Mononuclear cell (primary cell): ENCODE results near the gene INAFM2. TPM values are rescaled to one million over a fixed set of nuclear protein-coding genes. Genes with fewer than 3 reads are reported as not detected.

Experiments used
- H3K27me3 ChIP-seq: 2 replicates; pipeline ENCODE4 v1.6.0; 2011; ENCODE audit warnings: low read length, control low read depth; ENCODE audit not compliant: insufficient read depth
- H3K4me1 ChIP-seq: 2 replicates; pipeline ENCODE4 v1.5.1; 2011; ENCODE audit warnings: mild to moderate bottlenecking, low read length, control low read depth; ENCODE audit not compliant: insufficient read depth
- H3K4me3 ChIP-seq: 2 replicates; pipeline ENCODE4 v1.5.1; 2011; ENCODE audit warnings: mild to moderate bottlenecking, low read length, moderate library complexity
- H3K9me3 ChIP-seq: 2 replicates; pipeline ENCODE4 v1.5.1; 2011; ENCODE audit warnings: low read depth, mild to moderate bottlenecking, control low read depth, low read length
- total RNA-seq: library from RNA; depleted of rRNA; stranded (reverse); fragments of >200 nt; gene quantifications from one replicate; pipeline ENCODE4 v1.2.3, GENCODE V29; 2012

INAFM2 gene
- total RNA-seq, 1 donor: 28.1 TPM

GRCh38 chr15:40337597-40337996, 14.1 kb downstream of the INAFM2 start:
- Histone ChIP-seq H3K27me3 (no peaks in the 10 kb centered on the region), H3K4me3 (no peak overlapping the region), H3K4me1 (peaks cover 74% of the 10 kb centered on the region), H3K9me3 (no peaks in the 10 kb centered on the region)

- peaks cover 74% of the 10 kb centered on the region for H3K4me1 ChIP-seq
These were observed 14.7 kb downstream of the INAFM2 start for GRCh38 chr15:40338041-40338657.

GRCh38 chr15:40338921-40339620, 15.6 kb downstream of the INAFM2 start:
- Histone ChIP-seq H3K4me1 (peaks cover 74% of the 10 kb centered on the region), H3K4me3 (no peak overlapping the region), H3K9me3 (no peaks in the 10 kb centered on the region), H3K27me3 (no peaks in the 10 kb centered on the region)

More at GRCh38 chr15:40338041-40338657, 14.7 kb downstream of the INAFM2 start:
- H3K27me3 ChIP-seq: no peaks in the 10 kb centered on the region
- no peak overlapping the region for H3K4me3 ChIP-seq
- H3K9me3 ChIP-seq: no peaks in the 10 kb centered on the region

- Histone ChIP-seq H3K27me3 (no peaks in the 10 kb centered on the region), H3K9me3 (no peaks in the 10 kb centered on the region), H3K4me3 (no peak overlapping the region), H3K4me1 (peaks cover 72% of the 10 kb centered on the region)
These were observed 16.1 kb downstream of the INAFM2 start for GRCh38 chr15:40339621-40339945.

- no peaks in the 10 kb centered on the region for H3K27me3 ChIP-seq
- no peaks in the 10 kb centered on the region for H3K9me3 ChIP-seq
- H3K4me1 ChIP-seq: peaks cover 66% of the 10 kb centered on the region
- no peak overlapping the region for H3K4me3 ChIP-seq
These were observed 16.7 kb downstream of the INAFM2 start for GRCh38 chr15:40340038-40340739.

- Histone ChIP-seq H3K4me1 (peaks cover 61% of the 10 kb centered on the region), H3K9me3 (no peaks in the 10 kb centered on the region), H3K27me3 (no peaks in the 10 kb centered on the region), H3K4me3 (no peak within 1 kb of the TSS)
These were observed 17.4 kb downstream of the INAFM2 start, which contains the start of gene CCDC9B for GRCh38 chr15:40340740-40341400. CCDC9B (minus strand) TSS chr15:40340939; CDS start chr15:40340819, 120 bp downstream.

GRCh38 chr15:40342416-40343320, 19.2 kb downstream of the INAFM2 start:
- H3K4me3 ChIP-seq: no peak overlapping the region
- no peaks in the 10 kb centered on the region for H3K9me3 ChIP-seq
- no peaks in the 10 kb centered on the region for H3K27me3 ChIP-seq
- peaks cover 44% of the 10 kb centered on the region for H3K4me1 ChIP-seq

- Histone ChIP-seq H3K4me3 (no peak overlapping the region), H3K27me3 (no peaks in the 10 kb centered on the region), H3K4me1 (peaks cover 36% of the 10 kb centered on the region), H3K9me3 (no peaks in the 10 kb centered on the region)
These were observed 20.0 kb downstream of the INAFM2 start for GRCh38 chr15:40343512-40343911.

GRCh38 chr15:40344217-40344616, 20.7 kb downstream of the INAFM2 start:
- Histone ChIP-seq H3K27me3 (no peaks in the 10 kb centered on the region), H3K4me1 (peaks cover 36% of the 10 kb centered on the region), H3K4me3 (no peak overlapping the region), H3K9me3 (no peaks in the 10 kb centered on the region)

GRCh38 chr15:40344631-40345120, 21.2 kb downstream of the INAFM2 start:
- Histone ChIP-seq H3K9me3 (no peaks in the 10 kb centered on the region), H3K4me1 (peaks cover 34% of the 10 kb centered on the region), H3K4me3 (no peak overlapping the region), H3K27me3 (no peaks in the 10 kb centered on the region)

GRCh38 chr15:40345225-40345866, 21.9 kb downstream of the INAFM2 start:
- Histone ChIP-seq H3K4me1 (peaks cover 27% of the 10 kb centered on the region), H3K4me3 (no peak overlapping the region), H3K27me3 (no peaks in the 10 kb centered on the region), H3K9me3 (no peaks in the 10 kb centered on the region)

GRCh38 chr15:40345867-40346578, 22.5 kb downstream of the INAFM2 start:
- Histone ChIP-seq H3K4me3 (no peak overlapping the region), H3K27me3 (no peaks in the 10 kb centered on the region), H3K9me3 (no peaks in the 10 kb centered on the region), H3K4me1 (peaks cover 20% of the 10 kb centered on the region)
